HepG2 (cell line): ENCODE measurements around the gene TRAP1. TPM values are rescaled to one million over a fixed set of nuclear protein-coding genes. Genes with fewer than 3 reads are reported as not detected.

ENCODE experiments used
- ATAC-seq: fragments of 200-7000 bp; cut with Tn5 transposase; 3 replicates; pipeline ENCODE4 v1.9.1; 2020; ENCODE audit warnings: mild to moderate bottlenecking, moderate library complexity
- BruUV-seq: library from RNA; stranded (reverse); fragments of 400-500 nt; replicated peaks from 2 replicates; lab custom pipeline; 2021; lab: Mats Ljungman, UMichigan
- CTCF ChIA-PET: fragments of 300-600 bp; formaldehyde crosslinking; extraction: SDS; loops from one replicate; lab custom pipeline; 2021; ENCODE audit warnings: low total read pairs, inconsistent platforms, low intra/inter-chr PET ratio; lab: Yijun Ruan, JAX
- POLR2A ChIA-PET: fragments of 350-600 bp; sonication (Branson Sonifier 250); formaldehyde crosslinking; loops from one replicate; lab custom pipeline; 2020; ENCODE audit warnings: antibody characterized with exemption, inconsistent platforms; lab: Yijun Ruan, JAX
- DNase-seq: peaks from one replicate; pipeline ENCODE4 v3.0.0-alpha.2; 2015; ENCODE audit warnings: low spot score
- FAIRE-seq: peaks from 3 replicates; lab custom pipeline; 2011; peaks lifted over from hg19 to GRCh38; lab: Jason Lieb, UNC
- H2AFZ ChIP-seq: one replicate; pipeline ENCODE4 v1.6.1; 2011; ENCODE audit warnings: low read length, inconsistent platforms
- H3K27ac ChIP-seq: fragments of 300-600 bp; 3 replicates; pipeline ENCODE4 v1.8.0; 2011; ENCODE audit warnings: mixed run types, mild to moderate bottlenecking, mixed read lengths, low read length, inconsistent platforms; ENCODE audit not compliant: insufficient read depth; ENCODE audit errors: extremely low read length
- H3K27me3 ChIP-seq, 2 experiments: fragments of 200-600 bp in 1 of 2; 2 replicates in 1 of 2; 3 replicates in 1 of 2; pipeline versions ENCODE4 v1.6.0 to v1.8.0; 2011; ENCODE audit warnings: low read length in 2 of 2, mild to moderate bottlenecking in 2 of 2, moderate library complexity in 2 of 2, inconsistent platforms in 1 of 2; ENCODE audit not compliant: insufficient read depth in 2 of 2, control insufficient read depth in 1 of 2
- H3K36me3 ChIP-seq, 2 experiments: fragments of 200-600 bp in 1 of 2; replicated peaks in 1 of 2; 2 replicates in 1 of 2; 3 replicates in 1 of 2; pipeline versions ENCODE4 v1.5.1 to v1.8.0; 2011; ENCODE audit warnings: low read length in 2 of 2, inconsistent platforms in 1 of 2; ENCODE audit not compliant: insufficient read depth in 2 of 2, control insufficient read depth in 1 of 2
- H3K4me1 ChIP-seq: 2 replicates; pipeline ENCODE4 v1.5.1; 2012; ENCODE audit warnings: low read length, inconsistent platforms; ENCODE audit not compliant: insufficient read depth
- H3K4me2 ChIP-seq: 2 replicates; pipeline ENCODE4 v1.6.0; 2011; ENCODE audit warnings: low read depth, low read length, inconsistent platforms
- H3K4me3 ChIP-seq, 3 experiments: fragments of 200-600 bp in 1 of 3; sonication (generic), shearing (Covaris generic) in 1 of 3; replicated peaks in 1 of 3; 2 replicates each; pipeline ENCODE4 v1.5.1; 2011 to 2016; ENCODE audit warnings: low read length in 3 of 3, inconsistent platforms in 2 of 3, low read depth in 2 of 3, mild to moderate bottlenecking in 2 of 3, control low read depth in 1 of 3, mixed read lengths in 1 of 3; ENCODE audit not compliant: insufficient read depth in 1 of 3
- H3K79me2 ChIP-seq: one replicate; pipeline ENCODE4 v1.6.1; 2011; ENCODE audit warnings: low read length, inconsistent platforms; ENCODE audit not compliant: insufficient read depth
- H3K9ac ChIP-seq: 2 replicates; pipeline ENCODE4 v1.6.0; 2011; ENCODE audit warnings: mild to moderate bottlenecking, low read depth, low read length, inconsistent platforms; ENCODE audit not compliant: insufficient read depth
- H3K9me3 ChIP-seq: 2 replicates; pipeline ENCODE4 v1.5.1; 2012; ENCODE audit warnings: mild to moderate bottlenecking, low read length
- H4K20me1 ChIP-seq: 2 replicates; pipeline ENCODE4 v1.6.0; 2011; ENCODE audit warnings: inconsistent platforms, mild to moderate bottlenecking, low read length, moderate library complexity; ENCODE audit not compliant: insufficient read depth
- CHCHD3 ChIP-seq: sonication (generic); formaldehyde crosslinking; IDR thresholded peaks from 2 replicates; pipeline ENCODE4 v1.8.0; 2022; ENCODE audit warnings: mild to moderate bottlenecking, missing genetic modification reagents, moderate library complexity
- GATAD2A ChIP-seq: IDR thresholded peaks from 2 replicates; pipeline ENCODE4 v1.6.1; 2016
- MAZ ChIP-seq, 2 experiments: sonication (generic) in 1 of 2; formaldehyde crosslinking in 1 of 2; IDR thresholded peaks; 2 replicates each; pipeline versions ENCODE4 v1.5.0 to v1.6.1; 2012 to 2020; ENCODE audit warnings: low read depth in 2 of 2, mild to moderate bottlenecking in 2 of 2, borderline replicate concordance in 1 of 2, improper control_type of control experiment in 1 of 2, low read length in 1 of 2, missing genetic modification reagents in 1 of 2, moderate library complexity in 1 of 2
- SKI ChIP-seq: fragments of 450-650 bp; IDR thresholded peaks from one replicate; pipeline ENCODE4 v1.6.1; 2018; ENCODE audit warnings: mild to moderate bottlenecking; ENCODE audit not compliant: partially characterized antibody
- ZNF292 ChIP-seq: sonication (generic); formaldehyde crosslinking; IDR thresholded peaks from 2 replicates; pipeline ENCODE4 v1.8.1; 2022; ENCODE audit warnings: mild to moderate bottlenecking, low read depth, missing genetic modification reagents, borderline replicate concordance
- WGBS: methylation state at CpG from one replicate; pipeline ENCODE4 v1.1.6; 2017; ENCODE audit warnings: low lambda C conversion rate; 5-methylcytosine and 5-hydroxymethylcytosine counted together
- in situ Hi-C: cut with HindIII; loops from 2 replicates; pipeline ENCODE4 v1.10.0; 2017; ENCODE audit warnings: low pct_unique_long_range_greater_than_20kb; ENCODE audit not compliant: extremely low pct_ligation_motif_present
- intact Hi-C: fragments of 100-400 bp; cut with micrococcal nuclease; formaldehyde crosslinking; loops from one replicate; pipeline ENCODE4 v1.10.0; 2022; ENCODE audit not compliant: unreplicated experiment
- polyA plus RNA-seq, 8 experiments: library from polyadenylated mRNA; depleted of rRNA in 3 of 8; stranded (reverse) in 7 of 8; unstranded in 1 of 8; fragments of >200 nt; fragmentation: Illumina TruSeq in 4 of 8; extraction: Trizol in 4 of 8; gene quantifications; 2 replicates each; pipeline versions ENCODE4 v1.2.1 to v1.2.3, GENCODE V29; 2011 to 2016; ENCODE audit warnings: low read depth in 4 of 8, missing spikeins in 1 of 8, mixed read lengths in 1 of 8; ENCODE audit not compliant: insufficient read depth in 1 of 8
- total RNA-seq, 5 experiments: library from RNA; depleted of rRNA; stranded (reverse); fragments of >200 nt; fragmentation: Illumina TruSeq; extraction: Trizol; gene quantifications; 2 replicates each; pipeline ENCODE4 v1.2.3, GENCODE V29; 2016; ENCODE audit warnings: low read depth in 1 of 5
- TF ChIP-seq, protein P1 (sequence below): sonication (generic); formaldehyde crosslinking; conservative IDR thresholded peaks from 2 replicates; pipeline ENCODE4 v1.4.0; 2020; ENCODE audit warnings: mild to moderate bottlenecking, missing genetic modification reagents, moderate library complexity
- TF ChIP-seq, protein P2 (sequence below): sonication (generic); formaldehyde crosslinking; IDR thresholded peaks from 2 replicates; pipeline ENCODE4 v1.5.1; 2020; ENCODE audit warnings: mild to moderate bottlenecking, missing genetic modification reagents, moderate library complexity
- TF ChIP-seq, protein P3 (sequence below): sonication (generic); formaldehyde crosslinking; IDR thresholded peaks from 2 replicates; pipeline ENCODE4 v1.5.0; 2020; ENCODE audit warnings: missing genetic modification reagents
- TF ChIP-seq, protein P4 (sequence below): sonication (generic); formaldehyde crosslinking; IDR thresholded peaks from 2 replicates; pipeline ENCODE4 v1.8.1; 2023; ENCODE audit warnings: missing genetic modification reagents, inconsistent platforms, borderline replicate concordance
- TF ChIP-seq, protein P5 (sequence below): sonication (generic); formaldehyde crosslinking; IDR thresholded peaks from 2 replicates; pipeline ENCODE4 v1.4.0; 2020; ENCODE audit warnings: missing genetic modification reagents

The TRAP1 gene
- total and polyA plus RNA-seq, 2 of the 13 experiments (the other 11 are each of a cell fraction or from before 2014, with no cell fraction given) = 127 to 240 TPM

DNA sequence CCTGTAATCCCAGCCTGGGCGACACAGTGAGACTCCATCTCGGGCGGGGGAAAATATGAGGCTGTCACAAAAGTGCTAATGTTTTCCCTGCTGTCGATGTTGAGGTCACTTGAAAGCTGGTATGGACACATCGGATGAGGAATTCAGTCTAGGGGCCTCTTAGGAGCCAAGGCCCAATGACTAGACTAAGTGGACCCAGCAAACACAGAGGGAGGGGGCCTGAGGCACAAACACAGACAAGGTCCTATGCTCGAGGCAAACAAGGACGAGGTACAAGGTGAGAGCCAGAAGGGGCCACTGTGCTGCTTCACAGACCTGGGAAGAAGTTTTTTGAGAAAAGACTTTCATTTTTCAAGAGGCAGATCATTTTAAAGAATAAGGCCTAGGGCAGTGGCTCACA lies 15.2 kb downstream of the TRAP1 start:
- Histone ChIP-seq H3K4me1 (peaks cover 41% of the 10 kb centered on the region), H3K9ac (0 out of 2 replicates have a peak overlapping the region, but pooled peaks have one; percentile 6), H3K9me3 (no peaks in the 10 kb centered on the region), H2AFZ (no peak overlapping the region), H3K4me2 (peak overlapping the region; percentile 14; the same call in 1 of the 2 replicates), H3K36me3 (peaks cover 0 to 10% of the 10 kb centered on the region in 2 experiments; a peak in 2 of 5 replicates), H3K27me3 (no peaks in the 10 kb centered on the region), H4K20me1 (no peaks in the 10 kb centered on the region; the same call in 1 of the 2 replicates), H3K27ac (peak overlapping the region; percentile 55), H3K79me2 (peaks cover 54% of the 10 kb centered on the region), H3K4me3 (no peak overlapping the region)
- ChIA-PET CTCF (no interaction called here), POLR2A (no interaction called here)
- no TSS peak for BruUV-seq
- ATAC-seq (peak; percentile 92), DNase-seq (peak; percentile 53), FAIRE-seq (no peak)
- intact Hi-C loops = no loop called here
- WGBS = 62% methylated on average over 6 of the region's 7 CpGs
- in situ Hi-C loops = no loop called here
- no peak for TF ChIP-seq MAZ (IDR thresholded peaks at IDR 0.05; ENCODE audit: borderline replicate concordance, low read depth, low read length)
- TF ChIP-seq MAZ (CRISPR knock-in tag; IDR thresholded peaks at IDR 0.05; ENCODE audit: low read depth) = 0 out of 2 replicates have a peak, but pooled peaks have one; percentile 39
- TF ChIP-seq, protein P1, sequence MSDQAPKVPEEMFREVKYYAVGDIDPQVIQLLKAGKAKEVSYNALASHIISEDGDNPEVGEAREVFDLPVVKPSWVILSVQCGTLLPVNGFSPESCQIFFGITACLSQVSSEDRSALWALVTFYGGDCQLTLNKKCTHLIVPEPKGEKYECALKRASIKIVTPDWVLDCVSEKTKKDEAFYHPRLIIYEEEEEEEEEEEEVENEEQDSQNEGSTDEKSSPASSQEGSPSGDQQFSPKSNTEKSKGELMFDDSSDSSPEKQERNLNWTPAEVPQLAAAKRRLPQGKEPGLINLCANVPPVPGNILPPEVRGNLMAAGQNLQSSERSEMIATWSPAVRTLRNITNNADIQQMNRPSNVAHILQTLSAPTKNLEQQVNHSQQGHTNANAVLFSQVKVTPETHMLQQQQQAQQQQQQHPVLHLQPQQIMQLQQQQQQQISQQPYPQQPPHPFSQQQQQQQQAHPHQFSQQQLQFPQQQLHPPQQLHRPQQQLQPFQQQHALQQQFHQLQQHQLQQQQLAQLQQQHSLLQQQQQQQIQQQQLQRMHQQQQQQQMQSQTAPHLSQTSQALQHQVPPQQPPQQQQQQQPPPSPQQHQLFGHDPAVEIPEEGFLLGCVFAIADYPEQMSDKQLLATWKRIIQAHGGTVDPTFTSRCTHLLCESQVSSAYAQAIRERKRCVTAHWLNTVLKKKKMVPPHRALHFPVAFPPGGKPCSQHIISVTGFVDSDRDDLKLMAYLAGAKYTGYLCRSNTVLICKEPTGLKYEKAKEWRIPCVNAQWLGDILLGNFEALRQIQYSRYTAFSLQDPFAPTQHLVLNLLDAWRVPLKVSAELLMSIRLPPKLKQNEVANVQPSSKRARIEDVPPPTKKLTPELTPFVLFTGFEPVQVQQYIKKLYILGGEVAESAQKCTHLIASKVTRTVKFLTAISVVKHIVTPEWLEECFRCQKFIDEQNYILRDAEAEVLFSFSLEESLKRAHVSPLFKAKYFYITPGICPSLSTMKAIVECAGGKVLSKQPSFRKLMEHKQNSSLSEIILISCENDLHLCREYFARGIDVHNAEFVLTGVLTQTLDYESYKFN = peak; percentile 72
- TF ChIP-seq GATAD2A (CRISPR knock-in tag) = 0 out of 2 replicates have a peak, but pooled peaks have one; percentile 16
- TF ChIP-seq ZNF292 (CRISPR knock-in tag) = no peak
- TF ChIP-seq, protein P2, sequence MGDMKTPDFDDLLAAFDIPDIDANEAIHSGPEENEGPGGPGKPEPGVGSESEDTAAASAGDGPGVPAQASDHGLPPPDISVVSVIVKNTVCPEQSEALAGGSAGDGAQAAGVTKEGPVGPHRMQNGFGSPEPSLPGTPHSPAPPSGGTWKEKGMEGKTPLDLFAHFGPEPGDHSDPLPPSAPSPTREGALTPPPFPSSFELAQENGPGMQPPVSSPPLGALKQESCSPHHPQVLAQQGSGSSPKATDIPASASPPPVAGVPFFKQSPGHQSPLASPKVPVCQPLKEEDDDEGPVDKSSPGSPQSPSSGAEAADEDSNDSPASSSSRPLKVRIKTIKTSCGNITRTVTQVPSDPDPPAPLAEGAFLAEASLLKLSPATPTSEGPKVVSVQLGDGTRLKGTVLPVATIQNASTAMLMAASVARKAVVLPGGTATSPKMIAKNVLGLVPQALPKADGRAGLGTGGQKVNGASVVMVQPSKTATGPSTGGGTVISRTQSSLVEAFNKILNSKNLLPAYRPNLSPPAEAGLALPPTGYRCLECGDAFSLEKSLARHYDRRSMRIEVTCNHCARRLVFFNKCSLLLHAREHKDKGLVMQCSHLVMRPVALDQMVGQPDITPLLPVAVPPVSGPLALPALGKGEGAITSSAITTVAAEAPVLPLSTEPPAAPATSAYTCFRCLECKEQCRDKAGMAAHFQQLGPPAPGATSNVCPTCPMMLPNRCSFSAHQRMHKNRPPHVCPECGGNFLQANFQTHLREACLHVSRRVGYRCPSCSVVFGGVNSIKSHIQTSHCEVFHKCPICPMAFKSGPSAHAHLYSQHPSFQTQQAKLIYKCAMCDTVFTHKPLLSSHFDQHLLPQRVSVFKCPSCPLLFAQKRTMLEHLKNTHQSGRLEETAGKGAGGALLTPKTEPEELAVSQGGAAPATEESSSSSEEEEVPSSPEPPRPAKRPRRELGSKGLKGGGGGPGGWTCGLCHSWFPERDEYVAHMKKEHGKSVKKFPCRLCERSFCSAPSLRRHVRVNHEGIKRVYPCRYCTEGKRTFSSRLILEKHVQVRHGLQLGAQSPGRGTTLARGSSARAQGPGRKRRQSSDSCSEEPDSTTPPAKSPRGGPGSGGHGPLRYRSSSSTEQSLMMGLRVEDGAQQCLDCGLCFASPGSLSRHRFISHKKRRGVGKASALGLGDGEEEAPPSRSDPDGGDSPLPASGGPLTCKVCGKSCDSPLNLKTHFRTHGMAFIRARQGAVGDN = peak; percentile 30; the same call in 1 of the 2 replicates
- TF ChIP-seq, protein P3, sequence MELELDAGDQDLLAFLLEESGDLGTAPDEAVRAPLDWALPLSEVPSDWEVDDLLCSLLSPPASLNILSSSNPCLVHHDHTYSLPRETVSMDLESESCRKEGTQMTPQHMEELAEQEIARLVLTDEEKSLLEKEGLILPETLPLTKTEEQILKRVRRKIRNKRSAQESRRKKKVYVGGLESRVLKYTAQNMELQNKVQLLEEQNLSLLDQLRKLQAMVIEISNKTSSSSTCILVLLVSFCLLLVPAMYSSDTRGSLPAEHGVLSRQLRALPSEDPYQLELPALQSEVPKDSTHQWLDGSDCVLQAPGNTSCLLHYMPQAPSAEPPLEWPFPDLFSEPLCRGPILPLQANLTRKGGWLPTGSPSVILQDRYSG (CRISPR knock-in tag) = no peak
- TF ChIP-seq CHCHD3 (CRISPR knock-in tag) = no peak
- TF ChIP-seq, protein P4, sequence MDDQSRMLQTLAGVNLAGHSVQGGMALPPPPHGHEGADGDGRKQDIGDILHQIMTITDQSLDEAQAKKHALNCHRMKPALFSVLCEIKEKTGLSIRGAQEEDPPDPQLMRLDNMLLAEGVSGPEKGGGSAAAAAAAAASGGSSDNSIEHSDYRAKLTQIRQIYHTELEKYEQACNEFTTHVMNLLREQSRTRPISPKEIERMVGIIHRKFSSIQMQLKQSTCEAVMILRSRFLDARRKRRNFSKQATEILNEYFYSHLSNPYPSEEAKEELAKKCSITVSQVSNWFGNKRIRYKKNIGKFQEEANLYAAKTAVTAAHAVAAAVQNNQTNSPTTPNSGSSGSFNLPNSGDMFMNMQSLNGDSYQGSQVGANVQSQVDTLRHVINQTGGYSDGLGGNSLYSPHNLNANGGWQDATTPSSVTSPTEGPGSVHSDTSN (CRISPR knock-in tag) = no peak
- TF ChIP-seq, protein P5, sequence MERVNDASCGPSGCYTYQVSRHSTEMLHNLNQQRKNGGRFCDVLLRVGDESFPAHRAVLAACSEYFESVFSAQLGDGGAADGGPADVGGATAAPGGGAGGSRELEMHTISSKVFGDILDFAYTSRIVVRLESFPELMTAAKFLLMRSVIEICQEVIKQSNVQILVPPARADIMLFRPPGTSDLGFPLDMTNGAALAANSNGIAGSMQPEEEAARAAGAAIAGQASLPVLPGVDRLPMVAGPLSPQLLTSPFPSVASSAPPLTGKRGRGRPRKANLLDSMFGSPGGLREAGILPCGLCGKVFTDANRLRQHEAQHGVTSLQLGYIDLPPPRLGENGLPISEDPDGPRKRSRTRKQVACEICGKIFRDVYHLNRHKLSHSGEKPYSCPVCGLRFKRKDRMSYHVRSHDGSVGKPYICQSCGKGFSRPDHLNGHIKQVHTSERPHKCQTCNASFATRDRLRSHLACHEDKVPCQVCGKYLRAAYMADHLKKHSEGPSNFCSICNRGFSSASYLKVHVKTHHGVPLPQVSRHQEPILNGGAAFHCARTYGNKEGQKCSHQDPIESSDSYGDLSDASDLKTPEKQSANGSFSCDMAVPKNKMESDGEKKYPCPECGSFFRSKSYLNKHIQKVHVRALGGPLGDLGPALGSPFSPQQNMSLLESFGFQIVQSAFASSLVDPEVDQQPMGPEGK (CRISPR knock-in tag) = peak; percentile 47
- TF ChIP-seq SKI = peak; percentile 58
